GM12878 (cell line): ENCODE measurements around the gene ALDH1A3. TPM values are rescaled to one million over a fixed set of nuclear protein-coding genes. Genes with fewer than 3 reads are reported as not detected.

Experiments
- ATAC-seq: fragments of 200-7000 bp; cut with Tn5 transposase; 3 replicates; pipeline ENCODE4 v1.9.1; 2020; ENCODE audit warnings: mild to moderate bottlenecking, moderate library complexity
- BruUV-seq: library from RNA; stranded (reverse); fragments of 400-500 nt; replicated peaks from 2 replicates; lab custom pipeline; 2021; lab: Mats Ljungman, UMichigan
- CTCF ChIA-PET: fragments of 300-600 bp; sonication (Branson Sonifier 250); formaldehyde crosslinking; extraction: SDS; loops from one replicate; lab custom pipeline; 2021; ENCODE audit warnings: inconsistent platforms; lab: Yijun Ruan, JAX
- POLR2A ChIA-PET: fragments of 350-600 bp; formaldehyde crosslinking; extraction: SDS; loops from one replicate; lab custom pipeline; 2021; ENCODE audit warnings: inconsistent platforms; lab: Charles Lee
- RAD21 ChIA-PET: fragments of 300-600 bp; sonication (Branson Sonifier 250); formaldehyde crosslinking; loops from one replicate; lab custom pipeline; 2023; ENCODE audit warnings: antibody characterized with exemption; ENCODE audit not compliant: unreplicated experiment; lab: Charles Lee
- SMC1A ChIA-PET: fragments of 300-600 bp; sonication (Branson Sonifier 250); formaldehyde crosslinking; loops from one replicate; lab custom pipeline; 2023; ENCODE audit not compliant: unreplicated experiment, uncharacterized antibody; lab: Charles Lee
- DNase-seq: peaks from one replicate; pipeline ENCODE4 v3.0.0-alpha.2; 2011; ENCODE audit warnings: low read depth, low spot score
- FAIRE-seq: peaks from 3 replicates; lab custom pipeline; 2011; peaks lifted over from hg19 to GRCh38; lab: Jason Lieb, UNC
- H2AFZ ChIP-seq: 2 replicates; pipeline ENCODE4 v1.6.0; 2011; ENCODE audit warnings: low read depth, low read length, control low read depth; ENCODE audit not compliant: control insufficient read depth
- H3K27ac ChIP-seq: 2 replicates; pipeline ENCODE4 v1.5.1; 2011; ENCODE audit warnings: control low read depth; ENCODE audit not compliant: control insufficient read depth, insufficient read depth
- H3K27me3 ChIP-seq, 2 experiments: replicated peaks in 1 of 2; 2 replicates each; pipeline versions ENCODE4 v1.6.0 to v1.6.1; 2011; ENCODE audit warnings: low read length in 1 of 2; ENCODE audit not compliant: control insufficient read depth in 2 of 2, insufficient read depth in 2 of 2
- H3K36me3 ChIP-seq, 2 experiments: 2 replicates each; pipeline ENCODE4 v1.5.1; 2011; ENCODE audit warnings: low read length in 1 of 2; ENCODE audit not compliant: control insufficient read depth in 2 of 2, insufficient read depth in 2 of 2
- H3K4me1 ChIP-seq: 2 replicates; pipeline ENCODE4 v1.6.1; 2011; ENCODE audit warnings: mild to moderate bottlenecking, low read length, moderate library complexity, mixed read lengths; ENCODE audit not compliant: control insufficient read depth, insufficient read depth
- H3K4me2 ChIP-seq: 2 replicates; pipeline ENCODE4 v1.6.0; 2011; ENCODE audit warnings: control low read depth; ENCODE audit not compliant: control insufficient read depth, insufficient read depth
- H3K4me3 ChIP-seq: fragments of 200-600 bp; sonication (generic); 2 replicates; pipeline ENCODE4 v1.5.1; 2016
- H3K79me2 ChIP-seq: 2 replicates; pipeline ENCODE4 v1.6.0; 2011; ENCODE audit warnings: low read length; ENCODE audit not compliant: control insufficient read depth, insufficient read depth
- H3K9ac ChIP-seq: 2 replicates; pipeline ENCODE4 v1.8.0; 2011; ENCODE audit warnings: low read length, control low read depth, mixed read lengths; ENCODE audit not compliant: control insufficient read depth, insufficient read depth
- H3K9me3 ChIP-seq: replicated peaks from 3 replicates; pipeline ENCODE4 v1.5.1; 2011; ENCODE audit warnings: mild to moderate bottlenecking, low read length; ENCODE audit not compliant: control insufficient read depth, insufficient read depth
- H4K20me1 ChIP-seq: 2 replicates; pipeline ENCODE4 v1.6.0; 2011; ENCODE audit not compliant: control insufficient read depth, insufficient read depth
- CBX5 ChIP-seq: sonication (generic); IDR thresholded peaks from 2 replicates; pipeline ENCODE4 v1.6.1; 2016; ENCODE audit warnings: low read depth, moderate library complexity, mild to moderate bottlenecking, inconsistent platforms
- CHD2 ChIP-seq: IDR thresholded peaks from 2 replicates; pipeline ENCODE4 v1.6.1; 2011; ENCODE audit warnings: low read depth, low read length, improper control_type of control experiment, borderline replicate concordance
- EP300 ChIP-seq, 2 experiments: fragments of 150-350 bp in 1 of 2; IDR thresholded peaks; 2 replicates each; pipeline ENCODE4 v1.6.1; 2011 to 2012; ENCODE audit warnings: low read depth in 2 of 2, low read length in 2 of 2, borderline replicate concordance in 1 of 2, improper control_type of control experiment in 1 of 2, inconsistent platforms in 1 of 2; ENCODE audit not compliant: control insufficient read depth in 1 of 2
- FOXK2 ChIP-seq: fragments of 450-650 bp; IDR thresholded peaks from 2 replicates; pipeline ENCODE4 v1.6.1; 2017; ENCODE audit warnings: mild to moderate bottlenecking, moderate library complexity
- GATAD2B ChIP-seq: fragments of 450-650 bp; conservative IDR thresholded peaks from 2 replicates; pipeline ENCODE4 v1.6.1; 2017; ENCODE audit warnings: low read depth, mild to moderate bottlenecking, moderate library complexity
- HCFC1 ChIP-seq: fragments of 150-350 bp; IDR thresholded peaks from 2 replicates; pipeline ENCODE4 v1.6.1; 2014; ENCODE audit warnings: low read length
- POLR2AphosphoS2 ChIP-seq: IDR thresholded peaks from 2 replicates; pipeline ENCODE4 v1.6.1; 2011; ENCODE audit warnings: low read depth, mild to moderate bottlenecking, low read length, improper control_type of control experiment, moderate library complexity
- SIX5 ChIP-seq: IDR thresholded peaks from 2 replicates; pipeline ENCODE4 v1.6.1; 2011; ENCODE audit warnings: mild to moderate bottlenecking, low read depth, low read length, moderate library complexity; ENCODE audit not compliant: severe bottlenecking
- SMARCA5 ChIP-seq: fragments of 450-650 bp; IDR thresholded peaks from 2 replicates; pipeline ENCODE4 v1.6.1; 2017; ENCODE audit warnings: mild to moderate bottlenecking
- WRNIP1 ChIP-seq: IDR thresholded peaks from 2 replicates; pipeline ENCODE4 v1.6.1; 2011; ENCODE audit warnings: low read depth, low read length, improper control_type of control experiment, borderline replicate concordance
- YBX1 ChIP-seq: fragments of 450-650 bp; IDR thresholded peaks from 2 replicates; pipeline ENCODE4 v1.6.1; 2016; ENCODE audit warnings: antibody characterized with exemption
- WGBS: methylation state at CpG from one replicate; pipeline ENCODE4 v1.1.6; 2016; ENCODE audit warnings: low lambda C conversion rate; ENCODE audit not compliant: insufficient replicate concordance, insufficient coverage; ENCODE audit errors: missing lambda C conversion rate; 5-methylcytosine and 5-hydroxymethylcytosine counted together
- in situ Hi-C: fragments of 300-500 bp; cut with MboI; formaldehyde crosslinking; loops from 9 replicates; pipeline ENCODE4 v1.14.3; 2018; ENCODE audit warnings: mixed read lengths
- intact Hi-C: fragments of 100-400 bp; cut with micrococcal nuclease; formaldehyde crosslinking; loops from one replicate; pipeline ENCODE4 v1.14.2; 2022; ENCODE audit not compliant: unreplicated experiment
- polyA plus RNA-seq, 11 experiments: library from polyadenylated mRNA; depleted of rRNA in 4 of 11; unstranded in 6 of 11; stranded (reverse) in 5 of 11; fragments of >200 nt; fragmentation: Nextera tagmentation in 4 of 11; fragmentation: Illumina TruSeq in 1 of 11; extraction: Ambion mirVana in 4 of 11; extraction: Trizol in 1 of 11; gene quantifications; 1 replicate in 1 of 11; 2 replicates in 10 of 11; pipeline versions ENCODE4 v1.2.1 to v1.2.3, GENCODE V29; 2011 to 2016; ENCODE audit warnings: inconsistent platforms in 2 of 11, missing spikeins in 2 of 11, low read depth in 1 of 11
- total RNA-seq, 4 experiments: library from RNA; depleted of rRNA in 3 of 4; stranded (reverse); fragments of >200 nt in 3 of 4; fragmentation: Illumina TruSeq in 1 of 4; extraction: Trizol in 1 of 4; gene quantifications; 2 replicates each; pipeline versions ENCODE4 v1.2.1 to v1.2.3, GENCODE V29; 2013 to 2021
- TF ChIP-seq, protein P1 (sequence below): IDR thresholded peaks from 2 replicates; pipeline ENCODE4 v1.6.1; 2011; ENCODE audit warnings: borderline replicate concordance, low read depth, mild to moderate bottlenecking, moderate library complexity, low read length; ENCODE audit not compliant: insufficient read depth, poor library complexity, severe bottlenecking
- TF ChIP-seq, protein P2 (sequence below): fragments of 450-650 bp; IDR thresholded peaks from 2 replicates; pipeline ENCODE4 v1.6.1; 2016; ENCODE audit warnings: mild to moderate bottlenecking, moderate library complexity, borderline replicate concordance
- TF ChIP-seq, protein P3 (sequence below): fragments of 450-650 bp; IDR thresholded peaks from 2 replicates; pipeline ENCODE4 v1.6.1; 2017; ENCODE audit warnings: mild to moderate bottlenecking, moderate library complexity

The ALDH1A3 gene
- total and polyA plus RNA-seq, 10 of the 15 experiments (the other 5 are each of a cell fraction or from before 2014, with no cell fraction given) = 0.06 to 0.69 (median 0.18) TPM

DNA sequence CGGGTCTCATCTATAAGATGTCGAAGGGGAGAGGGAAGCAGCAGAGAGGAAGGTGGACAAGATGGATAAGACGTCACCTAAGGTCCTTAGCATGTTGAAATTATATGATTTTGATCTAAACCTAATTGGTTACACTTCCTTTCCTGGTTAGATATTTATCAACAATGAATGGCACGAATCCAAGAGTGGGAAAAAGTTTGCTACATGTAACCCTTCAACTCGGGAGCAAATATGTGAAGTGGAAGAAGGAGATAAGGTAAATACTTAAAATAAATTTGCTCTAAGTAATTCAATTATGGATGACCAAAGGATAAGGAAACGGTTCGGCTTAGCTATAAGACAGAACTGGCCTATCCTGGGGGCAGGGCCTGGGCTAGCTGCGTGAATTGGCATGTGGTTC lies 5.5 kb downstream of the ALDH1A3 start:
- Histone ChIP-seq H3K4me1 (no peaks in the 10 kb centered on the region), H3K4me3 (no peak overlapping the region), H3K27ac (no peak overlapping the region), H2AFZ (no peak overlapping the region), H3K9me3 (no peaks in the 10 kb centered on the region), H3K4me2 (no peak overlapping the region), H3K79me2 (no peaks in the 10 kb centered on the region), H3K9ac (no peak overlapping the region), H4K20me1 (no peaks in the 10 kb centered on the region), H3K36me3 (no peaks in the 10 kb centered on the region), H3K27me3 (peaks cover 19 to 27% of the 10 kb centered on the region in 2 experiments)
- ChIA-PET POLR2A (no interaction called here), CTCF (no interaction called here), RAD21 (no interaction called here), SMC1A (interaction anchor here (1.4 kb wide), 1 partner anchor 29 kb away, joined by 4 read pairs; no protein-coding TSS in a partner anchor)
- in situ Hi-C loops = no loop called here
- 39% methylated on average over 8 of the region's 8 CpGs for WGBS
- BruUV-seq = no TSS peak
- FAIRE-seq = no peak
- no peak for ATAC-seq
- intact Hi-C loops = no loop called here
- no peak for DNase-seq
- TF ChIP-seq EP300 (IDR thresholded peaks at IDR 0.05; ENCODE audit: borderline replicate concordance in 1 of 2, control insufficient read depth in 1 of 2, low read depth in 2 of 2, low read length in 2 of 2) = no peak
- TF ChIP-seq WRNIP1 = no peak
- TF ChIP-seq, protein P1, sequence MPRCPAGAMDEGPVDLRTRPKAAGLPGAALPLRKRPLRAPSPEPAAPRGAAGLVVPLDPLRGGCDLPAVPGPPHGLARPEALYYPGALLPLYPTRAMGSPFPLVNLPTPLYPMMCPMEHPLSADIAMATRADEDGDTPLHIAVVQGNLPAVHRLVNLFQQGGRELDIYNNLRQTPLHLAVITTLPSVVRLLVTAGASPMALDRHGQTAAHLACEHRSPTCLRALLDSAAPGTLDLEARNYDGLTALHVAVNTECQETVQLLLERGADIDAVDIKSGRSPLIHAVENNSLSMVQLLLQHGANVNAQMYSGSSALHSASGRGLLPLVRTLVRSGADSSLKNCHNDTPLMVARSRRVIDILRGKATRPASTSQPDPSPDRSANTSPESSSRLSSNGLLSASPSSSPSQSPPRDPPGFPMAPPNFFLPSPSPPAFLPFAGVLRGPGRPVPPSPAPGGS = no peak
- no peak for TF ChIP-seq CHD2
- TF ChIP-seq YBX1 = no peak
- TF ChIP-seq, protein P2, sequence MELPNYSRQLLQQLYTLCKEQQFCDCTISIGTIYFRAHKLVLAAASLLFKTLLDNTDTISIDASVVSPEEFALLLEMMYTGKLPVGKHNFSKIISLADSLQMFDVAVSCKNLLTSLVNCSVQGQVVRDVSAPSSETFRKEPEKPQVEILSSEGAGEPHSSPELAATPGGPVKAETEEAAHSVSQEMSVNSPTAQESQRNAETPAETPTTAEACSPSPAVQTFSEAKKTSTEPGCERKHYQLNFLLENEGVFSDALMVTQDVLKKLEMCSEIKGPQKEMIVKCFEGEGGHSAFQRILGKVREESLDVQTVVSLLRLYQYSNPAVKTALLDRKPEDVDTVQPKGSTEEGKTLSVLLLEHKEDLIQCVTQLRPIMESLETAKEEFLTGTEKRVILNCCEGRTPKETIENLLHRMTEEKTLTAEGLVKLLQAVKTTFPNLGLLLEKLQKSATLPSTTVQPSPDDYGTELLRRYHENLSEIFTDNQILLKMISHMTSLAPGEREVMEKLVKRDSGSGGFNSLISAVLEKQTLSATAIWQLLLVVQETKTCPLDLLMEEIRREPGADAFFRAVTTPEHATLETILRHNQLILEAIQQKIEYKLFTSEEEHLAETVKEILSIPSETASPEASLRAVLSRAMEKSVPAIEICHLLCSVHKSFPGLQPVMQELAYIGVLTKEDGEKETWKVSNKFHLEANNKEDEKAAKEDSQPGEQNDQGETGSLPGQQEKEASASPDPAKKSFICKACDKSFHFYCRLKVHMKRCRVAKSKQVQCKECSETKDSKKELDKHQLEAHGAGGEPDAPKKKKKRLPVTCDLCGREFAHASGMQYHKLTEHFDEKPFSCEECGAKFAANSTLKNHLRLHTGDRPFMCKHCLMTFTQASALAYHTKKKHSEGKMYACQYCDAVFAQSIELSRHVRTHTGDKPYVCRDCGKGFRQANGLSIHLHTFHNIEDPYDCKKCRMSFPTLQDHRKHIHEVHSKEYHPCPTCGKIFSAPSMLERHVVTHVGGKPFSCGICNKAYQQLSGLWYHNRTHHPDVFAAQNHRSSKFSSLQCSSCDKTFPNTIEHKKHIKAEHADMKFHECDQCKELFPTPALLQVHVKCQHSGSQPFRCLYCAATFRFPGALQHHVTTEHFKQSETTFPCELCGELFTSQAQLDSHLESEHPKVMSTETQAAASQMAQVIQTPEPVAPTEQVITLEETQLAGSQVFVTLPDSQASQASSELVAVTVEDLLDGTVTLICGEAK = no peak
- TF ChIP-seq, protein P3, sequence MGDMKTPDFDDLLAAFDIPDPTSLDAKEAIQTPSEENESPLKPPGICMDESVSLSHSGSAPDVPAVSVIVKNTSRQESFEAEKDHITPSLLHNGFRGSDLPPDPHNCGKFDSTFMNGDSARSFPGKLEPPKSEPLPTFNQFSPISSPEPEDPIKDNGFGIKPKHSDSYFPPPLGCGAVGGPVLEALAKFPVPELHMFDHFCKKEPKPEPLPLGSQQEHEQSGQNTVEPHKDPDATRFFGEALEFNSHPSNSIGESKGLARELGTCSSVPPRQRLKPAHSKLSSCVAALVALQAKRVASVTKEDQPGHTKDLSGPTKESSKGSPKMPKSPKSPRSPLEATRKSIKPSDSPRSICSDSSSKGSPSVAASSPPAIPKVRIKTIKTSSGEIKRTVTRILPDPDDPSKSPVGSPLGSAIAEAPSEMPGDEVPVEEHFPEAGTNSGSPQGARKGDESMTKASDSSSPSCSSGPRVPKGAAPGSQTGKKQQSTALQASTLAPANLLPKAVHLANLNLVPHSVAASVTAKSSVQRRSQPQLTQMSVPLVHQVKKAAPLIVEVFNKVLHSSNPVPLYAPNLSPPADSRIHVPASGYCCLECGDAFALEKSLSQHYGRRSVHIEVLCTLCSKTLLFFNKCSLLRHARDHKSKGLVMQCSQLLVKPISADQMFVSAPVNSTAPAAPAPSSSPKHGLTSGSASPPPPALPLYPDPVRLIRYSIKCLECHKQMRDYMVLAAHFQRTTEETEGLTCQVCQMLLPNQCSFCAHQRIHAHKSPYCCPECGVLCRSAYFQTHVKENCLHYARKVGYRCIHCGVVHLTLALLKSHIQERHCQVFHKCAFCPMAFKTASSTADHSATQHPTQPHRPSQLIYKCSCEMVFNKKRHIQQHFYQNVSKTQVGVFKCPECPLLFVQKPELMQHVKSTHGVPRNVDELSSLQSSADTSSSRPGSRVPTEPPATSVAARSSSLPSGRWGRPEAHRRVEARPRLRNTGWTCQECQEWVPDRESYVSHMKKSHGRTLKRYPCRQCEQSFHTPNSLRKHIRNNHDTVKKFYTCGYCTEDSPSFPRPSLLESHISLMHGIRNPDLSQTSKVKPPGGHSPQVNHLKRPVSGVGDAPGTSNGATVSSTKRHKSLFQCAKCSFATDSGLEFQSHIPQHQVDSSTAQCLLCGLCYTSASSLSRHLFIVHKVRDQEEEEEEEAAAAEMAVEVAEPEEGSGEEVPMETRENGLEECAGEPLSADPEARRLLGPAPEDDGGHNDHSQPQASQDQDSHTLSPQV = no peak
- TF ChIP-seq SMARCA5 = no peak
- TF ChIP-seq CBX5 = no peak
- TF ChIP-seq POLR2AphosphoS2 = no peak
- TF ChIP-seq FOXK2 = no peak
- TF ChIP-seq HCFC1 = no peak
- no peak for TF ChIP-seq GATAD2B
- TF ChIP-seq SIX5 = no peak
